ENCODE data around the gene CELSR1.

GRCh38 chr22:46483353-46483752, 54.1 kb downstream of the CELSR1 start:
- no peak for TF ChIP-seq CTCF (IDR thresholded peaks at IDR 0.05)
- TF ChIP-seq ZFX (IDR thresholded peaks at IDR 0.05; ENCODE audit: borderline replicate concordance), result no peak

Data from 22Rv1 (cell line).